RWPE2 (cell line): ENCODE data around the gene MROH2B.

Source experiments
- ATAC-seq: fragments of 200-7000 bp; cut with Tn5 transposase; 3 replicates; pipeline ENCODE4 v1.9.1; 2021; ENCODE audit warnings: low read depth
- DNase-seq: peaks from one replicate; pipeline ENCODE4 v3.0.0-alpha.2; 2020; ENCODE audit warnings: low spot score
- H3K27ac ChIP-seq: fragments of 450-650 bp; 2 replicates; pipeline ENCODE4 v1.5.1; 2017; ENCODE audit warnings: mild to moderate bottlenecking; ENCODE audit not compliant: poor library complexity, severe bottlenecking
- H3K27me3 ChIP-seq: fragments of 250-450 bp; sonication (Bioruptor Pico); 2 replicates; pipeline ENCODE4 v1.5.1; 2021; ENCODE audit warnings: mild to moderate bottlenecking, moderate library complexity; ENCODE audit not compliant: insufficient read depth, poor library complexity, severe bottlenecking
- H3K36me3 ChIP-seq: fragments of 250-450 bp; sonication (Bioruptor Pico); 2 replicates; pipeline ENCODE4 v1.5.1; 2020; ENCODE audit warnings: low read depth, mild to moderate bottlenecking, moderate library complexity
- H3K4me1 ChIP-seq: fragments of 250-450 bp; sonication (Bioruptor Pico); 2 replicates; pipeline ENCODE4 v1.5.1; 2021; ENCODE audit warnings: mild to moderate bottlenecking, moderate library complexity; ENCODE audit not compliant: insufficient read depth, poor library complexity, severe bottlenecking
- H3K4me3 ChIP-seq: fragments of 250-450 bp; sonication (Bioruptor Pico); 2 replicates; pipeline ENCODE4 v1.5.1; 2021; ENCODE audit warnings: mild to moderate bottlenecking, moderate library complexity; ENCODE audit not compliant: severe bottlenecking
- H3K9me3 ChIP-seq: fragments of 250-450 bp; sonication (Bioruptor Pico); 2 replicates; pipeline ENCODE4 v1.5.1; 2021; ENCODE audit warnings: mild to moderate bottlenecking, moderate library complexity; ENCODE audit not compliant: severe bottlenecking
- TF ChIP-seq, protein P1 (sequence below): fragments of 450-650 bp; IDR thresholded peaks from one replicate; pipeline ENCODE4 v1.5.1; 2017; ENCODE audit warnings: mild to moderate bottlenecking, moderate library complexity; ENCODE audit not compliant: poor library complexity, severe bottlenecking

Gene MROH2B

DNA sequence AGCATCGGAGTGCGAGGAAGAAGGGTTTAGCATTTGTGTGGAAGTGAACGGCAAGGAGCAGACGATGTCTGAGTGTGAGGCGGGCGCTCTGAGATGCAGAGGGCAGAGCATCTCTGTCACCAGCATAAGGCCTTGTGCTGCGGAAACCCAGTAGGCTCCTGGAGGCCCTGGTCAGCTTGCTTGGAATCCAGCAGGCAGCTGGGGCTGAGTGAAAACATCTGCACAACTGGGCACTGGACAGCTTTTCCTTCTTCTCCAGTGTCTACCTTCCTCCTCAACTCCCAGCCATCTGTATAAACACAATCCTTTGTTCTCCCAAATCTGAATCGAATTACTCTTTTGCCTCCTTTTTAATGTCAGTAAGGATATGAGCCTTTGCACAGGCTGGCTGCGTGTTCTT lies 89.7 kb downstream of the MROH2B start:
- Histone ChIP-seq H3K9me3 (no peaks in the 10 kb centered on the region), H3K27me3 (no peaks in the 10 kb centered on the region), H3K4me1 (peaks cover 12% of the 10 kb centered on the region), H3K27ac (no peak overlapping the region), H3K4me3 (no peak overlapping the region), H3K36me3 (no peaks in the 10 kb centered on the region)
- ATAC-seq, result no peak
- TF ChIP-seq, protein P1, sequence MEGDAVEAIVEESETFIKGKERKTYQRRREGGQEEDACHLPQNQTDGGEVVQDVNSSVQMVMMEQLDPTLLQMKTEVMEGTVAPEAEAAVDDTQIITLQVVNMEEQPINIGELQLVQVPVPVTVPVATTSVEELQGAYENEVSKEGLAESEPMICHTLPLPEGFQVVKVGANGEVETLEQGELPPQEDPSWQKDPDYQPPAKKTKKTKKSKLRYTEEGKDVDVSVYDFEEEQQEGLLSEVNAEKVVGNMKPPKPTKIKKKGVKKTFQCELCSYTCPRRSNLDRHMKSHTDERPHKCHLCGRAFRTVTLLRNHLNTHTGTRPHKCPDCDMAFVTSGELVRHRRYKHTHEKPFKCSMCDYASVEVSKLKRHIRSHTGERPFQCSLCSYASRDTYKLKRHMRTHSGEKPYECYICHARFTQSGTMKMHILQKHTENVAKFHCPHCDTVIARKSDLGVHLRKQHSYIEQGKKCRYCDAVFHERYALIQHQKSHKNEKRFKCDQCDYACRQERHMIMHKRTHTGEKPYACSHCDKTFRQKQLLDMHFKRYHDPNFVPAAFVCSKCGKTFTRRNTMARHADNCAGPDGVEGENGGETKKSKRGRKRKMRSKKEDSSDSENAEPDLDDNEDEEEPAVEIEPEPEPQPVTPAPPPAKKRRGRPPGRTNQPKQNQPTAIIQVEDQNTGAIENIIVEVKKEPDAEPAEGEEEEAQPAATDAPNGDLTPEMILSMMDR, result no peak
- DNase-seq, result no peak

DNA sequence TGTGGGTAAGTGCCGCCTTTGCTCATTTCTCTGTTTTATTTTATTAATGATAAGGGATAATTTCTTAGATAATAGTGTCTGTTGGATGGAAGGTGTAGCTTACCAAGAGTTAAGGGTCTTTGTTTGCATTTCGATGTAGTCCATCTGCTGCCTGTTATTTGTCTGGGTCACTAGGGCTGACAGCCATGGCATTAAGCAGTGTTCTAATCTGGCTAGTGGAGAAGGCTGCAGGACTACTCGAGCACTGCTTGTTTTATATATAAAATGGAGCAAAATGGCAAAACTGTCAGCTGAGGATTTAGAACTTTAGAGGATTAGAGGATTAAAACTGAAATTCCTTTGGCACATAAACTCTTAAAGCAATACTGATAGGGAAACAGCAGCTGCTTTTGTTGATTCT lies 94.3 kb downstream of the MROH2B start:
- Histone ChIP-seq H3K27ac (no peak overlapping the region), H3K4me1 (no peaks in the 10 kb centered on the region), H3K4me3 (no peak overlapping the region), H3K27me3 (no peaks in the 10 kb centered on the region), H3K9me3 (no peaks in the 10 kb centered on the region), H3K36me3 (no peaks in the 10 kb centered on the region)
- TF ChIP-seq, protein P1, result no peak
- ATAC-seq (no peak), DNase-seq (no peak)

DNA sequence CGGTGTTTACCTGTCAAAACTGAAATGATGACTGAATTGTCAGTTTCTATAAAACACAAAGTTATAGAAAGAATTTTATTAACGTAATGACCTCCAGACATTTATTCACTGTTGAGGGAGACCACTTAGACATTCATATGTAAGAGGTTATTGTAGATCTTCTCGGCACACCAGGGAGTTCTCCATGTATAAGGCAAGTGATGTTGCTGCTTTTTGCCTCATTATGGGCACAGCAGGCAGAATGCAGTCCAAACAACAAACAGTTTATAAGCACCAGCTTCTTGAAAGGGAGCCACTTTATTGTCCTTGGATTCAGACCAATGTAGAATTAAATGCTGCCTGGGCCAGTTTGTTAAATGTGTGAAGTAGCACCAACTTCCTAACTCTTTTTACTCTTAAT lies 95.1 kb downstream of the MROH2B start:
- Histone ChIP-seq H3K27ac (no peak overlapping the region), H3K4me3 (no peak overlapping the region), H3K36me3 (no peaks in the 10 kb centered on the region), H3K4me1 (no peaks in the 10 kb centered on the region), H3K27me3 (no peaks in the 10 kb centered on the region), H3K9me3 (no peaks in the 10 kb centered on the region)
- no peak for DNase-seq
- no peak for ATAC-seq
- TF ChIP-seq, protein P1, result no peak

DNA sequence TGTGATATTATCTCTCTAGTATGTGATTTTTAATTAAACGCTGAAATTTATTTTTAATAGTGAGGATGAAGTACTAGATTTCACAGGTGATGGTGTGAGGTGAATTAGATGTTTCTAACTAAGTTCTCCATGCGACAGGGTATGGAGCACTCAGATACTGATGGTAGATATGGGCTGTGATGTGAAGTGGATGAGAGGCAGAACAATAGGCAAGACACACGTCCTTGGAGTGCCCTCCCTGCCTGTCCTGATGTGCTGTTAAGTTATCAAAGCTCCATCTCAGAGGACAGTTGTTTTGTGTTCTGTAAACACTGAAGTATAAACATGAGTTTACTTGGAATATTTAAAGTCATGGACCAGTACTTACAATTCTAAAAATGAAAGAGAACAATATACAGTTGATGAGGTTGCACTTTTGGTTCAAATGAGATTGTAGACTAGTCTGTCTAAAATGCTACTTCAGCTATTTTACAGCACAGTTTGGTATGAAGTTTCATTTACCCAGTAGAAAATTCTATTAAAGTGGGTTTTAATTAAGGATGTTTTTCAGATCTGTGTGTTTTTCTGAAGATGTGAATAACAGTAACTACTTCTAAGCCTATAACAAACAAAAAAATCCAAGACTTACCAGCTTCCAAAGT lies 97.7 kb downstream of the MROH2B start:
- TF ChIP-seq, protein P1, result no peak
- H3K4me1 ChIP-seq, result no peaks in the 10 kb centered on the region
- no peak overlapping the region for H3K27ac ChIP-seq
- H3K9me3 ChIP-seq, result no peaks in the 10 kb centered on the region
- no peak overlapping the region for H3K4me3 ChIP-seq
- DNase-seq, result no peak
- H3K27me3 ChIP-seq, result no peaks in the 10 kb centered on the region
- ATAC-seq, result no peak
- no peaks in the 10 kb centered on the region for H3K36me3 ChIP-seq

DNA sequence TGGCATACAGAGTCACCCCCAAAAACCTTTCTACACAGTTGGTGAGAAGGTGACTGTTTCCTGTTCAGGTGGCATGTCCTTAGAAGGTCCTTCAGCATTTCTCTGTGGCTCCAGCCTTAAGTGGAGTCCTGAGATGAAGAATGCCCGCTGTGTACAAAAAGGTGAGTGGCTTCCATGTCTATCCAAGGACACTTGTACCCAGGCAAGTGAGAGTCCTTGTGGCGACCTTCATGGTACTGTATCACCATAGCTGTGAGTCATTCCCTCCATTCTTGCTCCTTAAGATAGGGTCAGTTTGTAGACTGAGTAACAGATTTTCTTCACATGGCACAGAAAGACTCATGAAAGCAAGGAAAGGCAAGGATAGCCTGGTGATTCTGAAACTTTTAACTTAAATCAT lies 98.7 kb downstream of the MROH2B start:
- Histone ChIP-seq H3K27ac (no peak overlapping the region), H3K4me3 (no peak overlapping the region), H3K36me3 (no peaks in the 10 kb centered on the region), H3K4me1 (no peaks in the 10 kb centered on the region), H3K27me3 (no peaks in the 10 kb centered on the region), H3K9me3 (no peaks in the 10 kb centered on the region)
- TF ChIP-seq, protein P1, result no peak
- ATAC-seq, result no peak
- no peak for DNase-seq
